Measurements from ENCODE around the gene ARHGEF17.

Gene ARHGEF17

DNA sequence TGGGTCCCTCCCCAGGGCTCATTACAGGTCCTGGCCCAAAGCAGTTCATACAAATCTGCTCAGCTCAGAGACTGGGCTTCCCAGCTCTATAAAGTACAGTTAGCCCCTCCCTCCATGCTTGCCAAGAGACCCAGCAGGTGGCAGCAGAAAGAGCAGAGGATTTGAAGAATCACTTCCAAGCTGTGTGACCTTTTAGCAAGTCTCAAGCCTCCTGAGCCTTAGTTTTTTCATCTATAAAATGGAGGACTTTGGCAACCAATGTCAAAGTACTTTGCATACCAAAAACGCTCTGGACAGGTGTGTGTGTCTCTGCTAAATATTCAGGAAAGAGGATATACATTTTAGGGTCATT, 94.7 kb downstream of the ARHGEF17 start:
- CTCF ChIA-PET, result interaction anchor here (0.6 to 10.1 kb wide), 10 partner anchors 9 to 481 kb away, joined by 3 to 122 read pairs (median 5); no protein-coding TSS in a partner anchor
- peaks cover 0 to 32% of the 10 kb centered on the region in 2 experiments; a peak in 1 of 3 replicates for H3K36me3 ChIP-seq (ENCODE audit: control insufficient read depth in 2 of 2, insufficient read depth in 1 of 2, low read length in 2 of 2)
- H3K9me3 ChIP-seq (ENCODE audit: control insufficient read depth, insufficient read depth, low read depth, low read length), result no peaks in the 10 kb centered on the region
- no peak overlapping the region for H3K27ac ChIP-seq (ENCODE audit: extremely low read depth, low read depth, low read length)
- no peak overlapping the region for H3K4me3 ChIP-seq (ENCODE audit: low read depth, low read length)
- POLR2A ChIA-PET, result interaction anchor here (1.4 kb wide), 1 partner anchor 258 kb away, joined by 4 read pairs; no protein-coding TSS in a partner anchor
- H3K4me1 ChIP-seq (ENCODE audit: control insufficient read depth, insufficient read depth, low read length), result no peaks in the 10 kb centered on the region
- TF ChIP-seq ZNF121 (tag by site-specific recombination; IDR thresholded peaks at IDR 0.05) (no peak), IKZF3 (tag by site-specific recombination; IDR thresholded peaks at IDR 0.05) (no peak), ZNF138 (tag by site-specific recombination; IDR thresholded peaks at IDR 0.05; ENCODE audit: borderline replicate concordance) (no peak), YY2 (tag by site-specific recombination; IDR thresholded peaks at IDR 0.05) (no peak), ZNF426 (tag by site-specific recombination; IDR thresholded peaks at IDR 0.05) (no peak), KLF16 (tag by site-specific recombination; IDR thresholded peaks at IDR 0.05) (no peak), HOXD13 (CRISPR knock-in tag; IDR thresholded peaks at IDR 0.05; ENCODE audit: borderline replicate concordance) (no peak), ZNF274 (IDR thresholded peaks at IDR 0.05; ENCODE audit: low read length) (no peak), ZNF274 (tag by site-specific recombination; IDR thresholded peaks at IDR 0.05; ENCODE audit: borderline replicate concordance) (no peak), KLF1 (tag by site-specific recombination; IDR thresholded peaks at IDR 0.05) (no peak)
- TF ChIP-seq, protein P1, sequence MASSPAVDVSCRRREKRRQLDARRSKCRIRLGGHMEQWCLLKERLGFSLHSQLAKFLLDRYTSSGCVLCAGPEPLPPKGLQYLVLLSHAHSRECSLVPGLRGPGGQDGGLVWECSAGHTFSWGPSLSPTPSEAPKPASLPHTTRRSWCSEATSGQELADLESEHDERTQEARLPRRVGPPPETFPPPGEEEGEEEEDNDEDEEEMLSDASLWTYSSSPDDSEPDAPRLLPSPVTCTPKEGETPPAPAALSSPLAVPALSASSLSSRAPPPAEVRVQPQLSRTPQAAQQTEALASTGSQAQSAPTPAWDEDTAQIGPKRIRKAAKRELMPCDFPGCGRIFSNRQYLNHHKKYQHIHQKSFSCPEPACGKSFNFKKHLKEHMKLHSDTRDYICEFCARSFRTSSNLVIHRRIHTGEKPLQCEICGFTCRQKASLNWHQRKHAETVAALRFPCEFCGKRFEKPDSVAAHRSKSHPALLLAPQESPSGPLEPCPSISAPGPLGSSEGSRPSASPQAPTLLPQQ (tag by site-specific recombination; IDR thresholded peaks at IDR 0.05), result no peak
- TF ChIP-seq, protein P2, sequence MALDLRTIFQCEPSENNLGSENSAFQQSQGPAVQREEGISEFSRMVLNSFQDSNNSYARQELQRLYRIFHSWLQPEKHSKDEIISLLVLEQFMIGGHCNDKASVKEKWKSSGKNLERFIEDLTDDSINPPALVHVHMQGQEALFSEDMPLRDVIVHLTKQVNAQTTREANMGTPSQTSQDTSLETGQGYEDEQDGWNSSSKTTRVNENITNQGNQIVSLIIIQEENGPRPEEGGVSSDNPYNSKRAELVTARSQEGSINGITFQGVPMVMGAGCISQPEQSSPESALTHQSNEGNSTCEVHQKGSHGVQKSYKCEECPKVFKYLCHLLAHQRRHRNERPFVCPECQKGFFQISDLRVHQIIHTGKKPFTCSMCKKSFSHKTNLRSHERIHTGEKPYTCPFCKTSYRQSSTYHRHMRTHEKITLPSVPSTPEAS (tag by site-specific recombination; IDR thresholded peaks at IDR 0.05), result no peak
- TF ChIP-seq, protein P3, sequence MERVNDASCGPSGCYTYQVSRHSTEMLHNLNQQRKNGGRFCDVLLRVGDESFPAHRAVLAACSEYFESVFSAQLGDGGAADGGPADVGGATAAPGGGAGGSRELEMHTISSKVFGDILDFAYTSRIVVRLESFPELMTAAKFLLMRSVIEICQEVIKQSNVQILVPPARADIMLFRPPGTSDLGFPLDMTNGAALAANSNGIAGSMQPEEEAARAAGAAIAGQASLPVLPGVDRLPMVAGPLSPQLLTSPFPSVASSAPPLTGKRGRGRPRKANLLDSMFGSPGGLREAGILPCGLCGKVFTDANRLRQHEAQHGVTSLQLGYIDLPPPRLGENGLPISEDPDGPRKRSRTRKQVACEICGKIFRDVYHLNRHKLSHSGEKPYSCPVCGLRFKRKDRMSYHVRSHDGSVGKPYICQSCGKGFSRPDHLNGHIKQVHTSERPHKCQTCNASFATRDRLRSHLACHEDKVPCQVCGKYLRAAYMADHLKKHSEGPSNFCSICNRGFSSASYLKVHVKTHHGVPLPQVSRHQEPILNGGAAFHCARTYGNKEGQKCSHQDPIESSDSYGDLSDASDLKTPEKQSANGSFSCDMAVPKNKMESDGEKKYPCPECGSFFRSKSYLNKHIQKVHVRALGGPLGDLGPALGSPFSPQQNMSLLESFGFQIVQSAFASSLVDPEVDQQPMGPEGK (tag by site-specific recombination; IDR thresholded peaks at IDR 0.05), result no peak

DNA sequence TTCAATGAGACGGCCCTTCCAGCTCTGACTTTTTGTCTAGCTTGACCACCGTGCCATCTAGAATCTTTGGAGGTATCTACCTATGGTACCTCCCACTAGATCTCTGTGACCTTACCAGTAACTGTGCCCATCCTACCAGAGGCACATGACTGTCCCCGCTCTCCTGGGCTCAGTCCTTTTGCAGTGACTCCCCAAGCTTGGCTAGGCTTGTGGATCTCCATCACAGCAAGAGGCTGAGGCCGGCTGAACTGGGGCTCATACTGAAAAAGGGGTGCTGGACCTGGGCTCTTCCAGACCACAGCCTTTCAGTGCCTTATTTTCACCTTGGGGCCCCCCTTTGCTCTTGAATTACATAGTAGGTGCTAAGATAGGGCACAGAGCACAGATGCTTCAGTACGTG, 95.5 kb downstream of the ARHGEF17 start:
- Histone ChIP-seq H3K27ac (ENCODE audit: extremely low read depth, low read depth, low read length) (no peak overlapping the region), H3K4me3 (ENCODE audit: low read depth, low read length) (no peak overlapping the region), H3K36me3 (ENCODE audit: control insufficient read depth in 2 of 2, insufficient read depth in 1 of 2, low read length in 2 of 2) (peaks cover 0 to 32% of the 10 kb centered on the region in 2 experiments; a peak in 2 of 3 replicates), H3K9me3 (ENCODE audit: control insufficient read depth, insufficient read depth, low read depth, low read length) (no peaks in the 10 kb centered on the region), H3K4me1 (ENCODE audit: control insufficient read depth, insufficient read depth, low read length) (no peaks in the 10 kb centered on the region)
- POLR2A ChIA-PET, result interaction anchor here (1.4 kb wide), 1 partner anchor 257 kb away, joined by 4 read pairs; no protein-coding TSS in a partner anchor
- CTCF ChIA-PET, result interaction anchor here (0.7 to 10.1 kb wide), 9 partner anchors 10 to 293 kb away, joined by 3 to 122 read pairs (median 5); no protein-coding TSS in a partner anchor
- TF ChIP-seq, protein P4, sequence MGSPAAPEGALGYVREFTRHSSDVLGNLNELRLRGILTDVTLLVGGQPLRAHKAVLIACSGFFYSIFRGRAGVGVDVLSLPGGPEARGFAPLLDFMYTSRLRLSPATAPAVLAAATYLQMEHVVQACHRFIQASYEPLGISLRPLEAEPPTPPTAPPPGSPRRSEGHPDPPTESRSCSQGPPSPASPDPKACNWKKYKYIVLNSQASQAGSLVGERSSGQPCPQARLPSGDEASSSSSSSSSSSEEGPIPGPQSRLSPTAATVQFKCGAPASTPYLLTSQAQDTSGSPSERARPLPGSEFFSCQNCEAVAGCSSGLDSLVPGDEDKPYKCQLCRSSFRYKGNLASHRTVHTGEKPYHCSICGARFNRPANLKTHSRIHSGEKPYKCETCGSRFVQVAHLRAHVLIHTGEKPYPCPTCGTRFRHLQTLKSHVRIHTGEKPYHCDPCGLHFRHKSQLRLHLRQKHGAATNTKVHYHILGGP (tag by site-specific recombination; IDR thresholded peaks at IDR 0.05), result no peak
- TF ChIP-seq REPIN1 (tag by site-specific recombination; IDR thresholded peaks at IDR 0.05; ENCODE audit: low read depth) (no peak), ZNF670 (tag by site-specific recombination; IDR thresholded peaks at IDR 0.05; ENCODE audit: low read depth) (no peak), ZNF404 (tag by site-specific recombination; IDR thresholded peaks at IDR 0.05) (no peak), ZNF146 (tag by site-specific recombination; IDR thresholded peaks at IDR 0.05) (no peak), ZNF24 (tag by site-specific recombination; IDR thresholded peaks at IDR 0.05) (no peak), ZBTB8A (tag by site-specific recombination; IDR thresholded peaks at IDR 0.05) (no peak), ZEB2 (tag by site-specific recombination; IDR thresholded peaks at IDR 0.05) (no peak)
- TF ChIP-seq, protein P5, sequence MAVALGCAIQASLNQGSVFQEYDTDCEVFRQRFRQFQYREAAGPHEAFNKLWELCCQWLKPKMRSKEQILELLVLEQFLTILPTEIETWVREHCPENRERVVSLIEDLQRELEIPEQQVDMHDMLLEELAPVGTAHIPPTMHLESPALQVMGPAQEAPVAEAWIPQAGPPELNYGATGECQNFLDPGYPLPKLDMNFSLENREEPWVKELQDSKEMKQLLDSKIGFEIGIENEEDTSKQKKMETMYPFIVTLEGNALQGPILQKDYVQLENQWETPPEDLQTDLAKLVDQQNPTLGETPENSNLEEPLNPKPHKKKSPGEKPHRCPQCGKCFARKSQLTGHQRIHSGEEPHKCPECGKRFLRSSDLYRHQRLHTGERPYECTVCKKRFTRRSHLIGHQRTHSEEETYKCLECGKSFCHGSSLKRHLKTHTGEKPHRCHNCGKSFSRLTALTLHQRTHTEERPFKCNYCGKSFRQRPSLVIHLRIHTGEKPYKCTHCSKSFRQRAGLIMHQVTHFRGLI (tag by site-specific recombination; IDR thresholded peaks at IDR 0.05), result no peak
- TF ChIP-seq, protein P6, sequence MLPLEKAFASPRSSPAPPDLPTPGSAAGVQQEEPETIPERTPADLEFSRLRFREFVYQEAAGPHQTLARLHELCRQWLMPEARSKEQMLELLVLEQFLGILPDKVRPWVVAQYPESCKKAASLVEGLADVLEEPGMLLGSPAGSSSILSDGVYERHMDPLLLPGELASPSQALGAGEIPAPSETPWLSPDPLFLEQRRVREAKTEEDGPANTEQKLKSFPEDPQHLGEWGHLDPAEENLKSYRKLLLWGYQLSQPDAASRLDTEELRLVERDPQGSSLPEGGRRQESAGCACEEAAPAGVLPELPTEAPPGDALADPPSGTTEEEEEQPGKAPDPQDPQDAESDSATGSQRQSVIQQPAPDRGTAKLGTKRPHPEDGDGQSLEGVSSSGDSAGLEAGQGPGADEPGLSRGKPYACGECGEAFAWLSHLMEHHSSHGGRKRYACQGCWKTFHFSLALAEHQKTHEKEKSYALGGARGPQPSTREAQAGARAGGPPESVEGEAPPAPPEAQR (tag by site-specific recombination; IDR thresholded peaks at IDR 0.05), result no peak
- TF ChIP-seq, protein P7, sequence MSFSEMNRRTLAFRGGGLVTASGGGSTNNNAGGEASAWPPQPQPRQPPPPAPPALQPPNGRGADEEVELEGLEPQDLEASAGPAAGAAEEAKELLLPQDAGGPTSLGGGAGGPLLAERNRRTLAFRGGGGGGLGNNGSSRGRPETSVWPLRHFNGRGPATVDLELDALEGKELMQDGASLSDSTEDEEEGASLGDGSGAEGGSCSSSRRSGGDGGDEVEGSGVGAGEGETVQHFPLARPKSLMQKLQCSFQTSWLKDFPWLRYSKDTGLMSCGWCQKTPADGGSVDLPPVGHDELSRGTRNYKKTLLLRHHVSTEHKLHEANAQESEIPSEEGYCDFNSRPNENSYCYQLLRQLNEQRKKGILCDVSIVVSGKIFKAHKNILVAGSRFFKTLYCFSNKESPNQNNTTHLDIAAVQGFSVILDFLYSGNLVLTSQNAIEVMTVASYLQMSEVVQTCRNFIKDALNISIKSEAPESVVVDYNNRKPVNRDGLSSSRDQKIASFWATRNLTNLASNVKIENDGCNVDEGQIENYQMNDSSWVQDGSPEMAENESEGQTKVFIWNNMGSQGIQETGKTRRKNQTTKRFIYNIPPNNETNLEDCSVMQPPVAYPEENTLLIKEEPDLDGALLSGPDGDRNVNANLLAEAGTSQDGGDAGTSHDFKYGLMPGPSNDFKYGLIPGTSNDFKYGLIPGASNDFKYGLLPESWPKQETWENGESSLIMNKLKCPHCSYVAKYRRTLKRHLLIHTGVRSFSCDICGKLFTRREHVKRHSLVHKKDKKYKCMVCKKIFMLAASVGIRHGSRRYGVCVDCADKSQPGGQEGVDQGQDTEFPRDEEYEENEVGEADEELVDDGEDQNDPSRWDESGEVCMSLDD (tag by site-specific recombination; IDR thresholded peaks at IDR 0.05), result no peak
